ENCODE results near the gene SOX18.
"Not testable (repeated sequence)": the region's sequence is repeated elsewhere in the genome, so short reads cannot be mapped to it uniquely, and the experiment has no call there.

Gene SOX18

GRCh38 chr20:64015635-64016034 lies 33.8 kb downstream of the SOX18 start:
- no peak for FAIRE-seq

DNA sequence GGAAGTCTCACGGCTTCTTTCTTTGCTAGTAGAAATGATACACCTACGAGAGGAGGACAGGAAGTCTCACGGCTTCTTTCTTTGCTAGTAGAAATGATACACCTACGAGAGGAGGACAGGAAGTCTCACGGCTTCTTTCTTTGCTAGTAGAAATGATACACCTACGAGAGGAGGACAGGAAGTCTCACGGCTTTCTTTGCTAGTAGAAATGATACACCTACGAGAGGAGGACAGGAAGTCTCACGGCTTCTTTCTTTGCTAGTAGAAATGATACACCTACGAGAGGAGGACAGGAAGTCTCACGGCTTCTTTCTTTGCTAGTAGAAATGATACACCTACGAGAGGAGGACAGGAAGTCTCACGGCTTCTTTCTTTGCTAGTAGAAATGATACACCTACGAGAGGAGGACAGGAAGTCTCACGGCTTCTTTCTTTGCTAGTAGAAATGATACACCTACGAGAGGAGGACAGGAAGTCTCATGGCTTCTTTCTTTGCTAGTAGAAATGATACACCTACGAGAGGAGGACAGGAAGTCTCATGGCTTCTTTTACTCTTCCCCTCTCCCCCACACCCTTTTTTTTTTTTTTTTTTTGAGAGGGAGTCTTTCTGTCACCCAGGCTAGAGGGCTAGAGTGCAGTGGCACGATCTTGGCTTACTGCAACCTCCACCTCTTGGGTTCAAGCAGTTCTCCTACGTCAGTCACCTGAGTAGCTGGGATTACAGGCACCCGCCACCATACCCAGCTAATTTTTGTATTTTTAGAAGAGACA lies 36.9 kb downstream of the SOX18 start:
- FAIRE-seq, result not testable (repeated sequence)

GRCh38 chr20:64011366-64011779 lies 38.1 kb downstream of the SOX18 start:
- FAIRE-seq, result no peak

DNA sequence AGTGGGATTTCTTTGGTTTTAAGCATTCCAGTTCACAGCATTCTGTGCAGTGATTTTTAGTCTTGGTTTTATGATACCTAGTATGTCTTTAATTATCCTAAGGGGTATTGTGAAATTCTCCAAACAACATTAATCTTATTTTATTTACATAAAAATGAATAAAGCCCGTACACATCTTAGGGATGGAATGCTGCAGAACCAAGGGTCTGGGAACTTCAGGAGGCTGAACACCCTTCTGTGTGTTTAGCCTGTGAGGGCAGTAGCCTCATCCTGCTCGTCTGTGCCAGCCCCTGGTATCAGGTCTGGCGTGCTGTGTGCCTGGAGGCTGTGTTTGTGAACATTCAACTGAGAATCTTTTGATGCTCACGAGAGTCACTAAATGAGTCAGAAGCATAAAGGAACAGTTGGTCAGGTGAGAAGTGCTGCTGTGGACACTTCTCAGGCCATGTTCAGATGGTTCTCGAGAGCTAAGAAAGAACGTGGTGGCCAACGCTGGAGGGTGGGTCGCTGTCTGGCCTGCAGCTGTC lies 38.7 kb downstream of the SOX18 start:
- no peak for FAIRE-seq

DNA sequence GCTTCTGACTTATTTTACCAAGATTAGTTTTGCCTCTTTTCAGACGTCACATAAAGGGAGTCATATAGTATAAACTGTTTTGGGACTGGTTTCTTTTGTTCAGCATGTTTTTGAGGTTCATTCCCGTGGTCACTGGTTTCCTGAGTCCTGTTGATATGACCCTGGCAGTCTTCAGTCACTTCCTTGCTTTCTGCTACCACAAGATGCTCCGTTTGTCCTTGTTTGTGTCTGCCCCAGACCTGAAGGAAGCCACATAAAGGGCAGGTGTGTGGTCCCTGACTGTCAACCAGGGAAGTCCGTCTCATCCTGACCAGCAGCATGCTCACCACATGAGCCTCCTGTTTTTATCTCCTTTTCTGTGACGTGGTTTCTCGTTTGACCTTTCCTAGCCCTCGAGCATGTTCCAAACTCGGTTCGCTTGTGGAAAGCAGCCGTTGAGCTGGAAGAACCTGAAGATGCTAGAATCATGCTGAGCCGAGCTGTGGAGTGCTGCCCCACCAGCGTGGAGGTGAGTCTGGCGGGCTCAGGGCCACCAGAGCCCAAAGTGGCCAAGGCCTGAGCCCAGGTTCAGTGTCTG lies 39.5 kb downstream of the SOX18 start:
- no peak for FAIRE-seq

DNA sequence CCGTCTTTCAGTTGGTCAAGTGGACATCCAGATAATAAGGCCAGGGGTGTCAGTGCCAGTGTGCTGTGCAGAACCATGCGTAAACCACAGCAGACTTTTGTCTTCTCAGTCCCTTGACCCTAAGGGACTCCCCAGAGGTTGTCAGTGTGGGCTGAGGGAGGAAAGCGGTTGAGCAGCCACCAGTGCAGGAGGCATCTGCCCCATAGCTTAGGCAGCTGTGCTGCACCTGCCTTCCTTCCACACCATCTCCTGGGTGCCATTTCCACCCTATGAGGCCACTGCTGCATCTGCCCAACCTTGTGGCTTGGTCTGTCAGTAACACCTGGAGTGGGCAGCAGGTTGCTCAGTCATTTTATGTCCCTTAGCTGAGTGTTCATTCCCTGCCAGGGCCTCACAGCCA lies 42.5 kb downstream of the SOX18 start:
- FAIRE-seq, result no peak

- no peak for FAIRE-seq
Measured at GRCh38 chr20:64006490-64006889, 42.9 kb downstream of the SOX18 start.

GRCh38 chr20:64005394-64005793 lies 44.0 kb downstream of the SOX18 start:
- no peak for FAIRE-seq

- FAIRE-seq, result no peak
Measured at GRCh38 chr20:64003960-64004725, 45.3 kb downstream of the SOX18 start.

DNA sequence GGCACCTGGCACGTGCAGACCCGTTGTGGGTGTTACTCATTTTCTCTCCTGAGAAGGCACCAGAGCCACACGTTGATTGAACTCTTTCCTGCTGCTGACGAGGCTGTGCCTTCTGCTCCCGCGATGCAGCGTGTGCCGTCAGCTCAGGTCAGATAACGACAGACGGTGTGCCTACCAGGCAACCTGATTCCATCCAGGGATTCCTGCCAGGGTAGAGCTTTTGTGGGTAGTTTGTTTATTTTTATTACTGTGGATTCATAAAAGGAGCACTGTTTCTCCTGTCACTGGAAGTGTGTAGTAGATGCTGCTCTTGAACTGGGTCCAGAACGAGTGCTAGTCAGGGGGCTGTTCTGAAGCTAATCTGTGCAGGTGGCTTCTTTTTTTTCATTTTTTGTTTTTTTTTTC lies 47.8 kb downstream of the SOX18 start:
- FAIRE-seq, result no peak

DNA sequence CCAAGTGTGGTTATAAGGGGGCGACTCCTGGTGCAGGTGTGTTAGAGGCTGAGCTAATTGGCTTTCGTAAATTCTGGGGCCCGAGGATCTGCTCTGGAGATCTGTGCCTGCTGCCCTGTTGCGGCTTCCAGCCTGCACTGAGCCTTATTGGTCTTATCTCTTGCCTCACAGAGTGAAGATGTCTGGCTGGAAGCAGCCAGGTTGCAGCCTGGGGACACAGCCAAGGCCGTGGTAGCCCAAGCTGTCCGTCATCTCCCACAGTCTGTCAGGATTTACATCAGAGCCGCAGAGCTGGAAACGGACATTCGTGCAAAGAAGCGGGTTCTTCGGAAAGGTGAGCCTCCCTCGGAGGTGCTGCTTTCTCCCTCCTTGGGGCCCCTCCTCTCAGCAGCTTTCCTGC lies 48.5 kb downstream of the SOX18 start:
- no peak for FAIRE-seq
